Pancreas (tissue), 10 donors: ENCODE data around the gene IL6R. TPM values are rescaled to one million over a fixed set of nuclear protein-coding genes. Genes with fewer than 3 reads are reported as not detected.

Experiments
- ATAC-seq, 4 donors: fragments of 200-7000 bp; cut with Tn5 transposase; one replicate each; pipeline versions ENCODE4 v1.8.0 to v1.9.1; 2020; ENCODE audit warnings: mild to moderate bottlenecking in 4 of 4, moderate library complexity in 4 of 4
- DNase-seq, 6 donors: peaks; one replicate each; pipeline ENCODE4 v3.0.0-alpha.2; 2020
- FAIRE-seq: peaks from 2 replicates; lab custom pipeline; 2012; peaks lifted over from hg19 to GRCh38; lab: Jason Lieb, UNC
- H3K27ac ChIP-seq, 4 donors: fragments of 200-600 bp; sonication (generic); 1 replicate in 3 of 4; 2 replicates in 1 of 4; pipeline versions ENCODE4 v1.5.0 to v1.8.0; 2020
- H3K27me3 ChIP-seq, 4 donors: fragments of 200-600 bp; one replicate each; pipeline ENCODE4 v1.8.0; 2021
- H3K36me3 ChIP-seq, 3 donors: fragments of 200-600 bp; sonication (generic) in 1 of 3; one replicate each; pipeline versions ENCODE4 v1.5.0 to v1.8.0; 2020 to 2021
- H3K4me1 ChIP-seq, 3 donors: fragments of 200-600 bp; one replicate each; pipeline ENCODE4 v1.8.0; 2021
- H3K4me3 ChIP-seq, 4 donors: fragments of 200-600 bp; sonication (generic) in 2 of 4; one replicate each; pipeline versions ENCODE4 v1.5.0 to v1.8.0; 2020 to 2021
- H3K9me3 ChIP-seq, 4 donors: fragments of 200-600 bp; one replicate each; pipeline ENCODE4 v1.8.0; 2021
- CTCF ChIP-seq, 4 donors: fragments of 200-600 bp; sonication (generic) in 3 of 4; IDR thresholded peaks; one replicate each; pipeline versions ENCODE4 v1.5.0 to v1.8.0; 2021; ENCODE audit warnings: antibody characterized with exemption in 4 of 4
- WGBS, 2 donors: extraction: QIAGEN DNeasy Blood & Tissue Kit; methylation state at CpG; one replicate each; pipeline ENCODE4 v1.1.7; 2013; 5-methylcytosine and 5-hydroxymethylcytosine counted together
- intact Hi-C, 3 donors: fragments of 100-400 bp; cut with DNase I; formaldehyde crosslinking; loops; one replicate each; pipeline versions ENCODE4 v1.11.1 to v1.14.2; 2022
- polyA plus RNA-seq, 2 donors: library from polyadenylated mRNA; stranded (reverse); fragments of 200-250 nt; gene quantifications; one replicate each; pipeline ENCODE4 v1.2.3, GENCODE V29; 2013
- total RNA-seq, 6 donors: library from RNA; stranded (reverse); fragmentation: NEBNext Ultra II Directional in 4 of 6; extraction: Animal tissue kit (Norgen Biotek cat#: 25700) in 4 of 6; gene quantifications; one replicate each; pipeline versions ENCODE4 v1.2.1 to v1.2.4, GENCODE V29; 2021 to 2023
- donor health status: healthy with polysubstance abuse.
- donor health status: DM: no; HTN: no; CAD: no; lungs with moderate emphysema.
- donor health status: DM: no; HTN: no; CAD: no.
- donor health status: control.
- donor health status: control.
- donor health status: Bipolar disorder and iron deficiency.
- donor health status: DM: yes; HTN: yes; CAD: no.
- donor health status: DM: no; HTN: no; CAD: no.
- donor health status: DM: no; HTN: no; CAD: no.
- donor health status: DM: yes; HTN: yes; CAD: no.

IL6R gene
- total and polyA plus RNA-seq, 8 donors: 2.2 to 12.9 (median 7.1) TPM

- Histone ChIP-seq H3K27ac (no peak overlapping the region), H3K27me3 (no peaks in the 10 kb centered on the region), H3K36me3 (no peaks in the 10 kb centered on the region), H3K9me3 (no peaks in the 10 kb centered on the region), H3K4me3 (no peak overlapping the region), H3K4me1 (no peaks in the 10 kb centered on the region)
- DNase-seq (no peak), ATAC-seq (no peak), FAIRE-seq (no peak)
- intact Hi-C loops: no loop called here
- TF ChIP-seq CTCF (IDR thresholded peaks at IDR 0.05): no peak
- 77 to 84% methylated on average over 4 of the region's 4 CpGs for WGBS, 2 donors
Observed at GRCh38 chr1:154492115-154492514, 87.0 kb downstream of the IL6R start.

GRCh38 chr1:154493276-154493675 lies 88.1 kb downstream of the IL6R start:
- no peaks in the 10 kb centered on the region for H3K36me3 ChIP-seq
- H3K4me3 ChIP-seq: no peak overlapping the region
- ATAC-seq: peak in 2 of 4 donors; percentile 32 to 63
- TF ChIP-seq CTCF (IDR thresholded peaks at IDR 0.05): no peak
- no peak for DNase-seq
- no peaks in the 10 kb centered on the region for H3K27me3 ChIP-seq
- no peaks in the 10 kb centered on the region for H3K4me1 ChIP-seq
- FAIRE-seq: no peak
- intact Hi-C loops: no loop called here
- 53 to 54% methylated on average over 8 of the region's 8 CpGs for WGBS, 2 donors
- no peaks in the 10 kb centered on the region for H3K9me3 ChIP-seq
- H3K27ac ChIP-seq: no peak overlapping the region

- DNase-seq (no peak), FAIRE-seq (no peak), ATAC-seq (no peak)
- no peak overlapping the region for H3K4me3 ChIP-seq
- TF ChIP-seq CTCF (IDR thresholded peaks at IDR 0.05): no peak
- intact Hi-C loops: no loop called here
- H3K36me3 ChIP-seq: no peaks in the 10 kb centered on the region
- H3K27me3 ChIP-seq: peaks cover 0 to 4% (median under 1%) of the 10 kb centered on the region in 4 donors
- H3K4me1 ChIP-seq: no peaks in the 10 kb centered on the region
- 75 to 82% methylated on average over 8 of the region's 8 CpGs for WGBS, 2 donors
- no peak overlapping the region for H3K27ac ChIP-seq
- H3K9me3 ChIP-seq: no peaks in the 10 kb centered on the region
Observed at GRCh38 chr1:154495496-154496273, 90.5 kb downstream of the IL6R start.

GRCh38 chr1:154496383-154496782 lies 91.2 kb downstream of the IL6R start:
- H3K4me1 ChIP-seq: no peaks in the 10 kb centered on the region
- no peak overlapping the region for H3K27ac ChIP-seq
- intact Hi-C loops: no loop called here
- no peak for TF ChIP-seq CTCF (IDR thresholded peaks at IDR 0.05)
- FAIRE-seq (no peak), DNase-seq (no peak), ATAC-seq (no peak)
- H3K36me3 ChIP-seq: no peaks in the 10 kb centered on the region
- no peak overlapping the region for H3K4me3 ChIP-seq
- 76 to 85% methylated on average over 5 of the region's 5 CpGs for WGBS, 2 donors
- H3K9me3 ChIP-seq: no peaks in the 10 kb centered on the region
- peaks cover 0 to 6% (median 5%) of the 10 kb centered on the region in 4 donors for H3K27me3 ChIP-seq
